VCaP (cell line): Measurements from ENCODE around the gene RALGPS2.

ENCODE experiments used
- H3K27ac ChIP-seq: fragments of 450-650 bp; 2 replicates; pipeline ENCODE4 v1.5.1; 2017
- TF ChIP-seq, protein P1 (sequence below): fragments of 450-650 bp; conservative IDR thresholded peaks from 2 replicates; pipeline ENCODE4 v1.5.1; 2017; ENCODE audit warnings: mild to moderate bottlenecking, moderate library complexity

The RALGPS2 gene

DNA sequence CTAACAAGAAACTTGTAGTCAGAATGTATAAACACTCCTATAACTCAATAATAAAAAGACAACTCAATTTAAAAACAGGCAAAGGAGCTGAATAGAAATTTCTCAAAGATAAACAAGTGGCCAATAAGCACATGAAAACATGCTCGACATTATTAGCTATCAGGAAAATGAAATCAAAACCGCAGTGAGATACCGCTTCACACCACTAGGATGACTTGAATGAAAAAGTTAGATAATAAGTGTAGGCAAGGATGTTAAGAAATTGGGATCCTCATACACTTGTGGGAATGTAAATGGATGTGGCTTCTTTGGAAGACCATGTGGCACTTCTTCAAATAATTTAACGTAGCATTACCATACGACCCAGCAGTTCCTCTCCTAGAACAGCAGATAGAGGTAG is 8.9 kb downstream of the RALGPS2 start:
- no peak overlapping the region for H3K27ac ChIP-seq
- TF ChIP-seq, protein P1, sequence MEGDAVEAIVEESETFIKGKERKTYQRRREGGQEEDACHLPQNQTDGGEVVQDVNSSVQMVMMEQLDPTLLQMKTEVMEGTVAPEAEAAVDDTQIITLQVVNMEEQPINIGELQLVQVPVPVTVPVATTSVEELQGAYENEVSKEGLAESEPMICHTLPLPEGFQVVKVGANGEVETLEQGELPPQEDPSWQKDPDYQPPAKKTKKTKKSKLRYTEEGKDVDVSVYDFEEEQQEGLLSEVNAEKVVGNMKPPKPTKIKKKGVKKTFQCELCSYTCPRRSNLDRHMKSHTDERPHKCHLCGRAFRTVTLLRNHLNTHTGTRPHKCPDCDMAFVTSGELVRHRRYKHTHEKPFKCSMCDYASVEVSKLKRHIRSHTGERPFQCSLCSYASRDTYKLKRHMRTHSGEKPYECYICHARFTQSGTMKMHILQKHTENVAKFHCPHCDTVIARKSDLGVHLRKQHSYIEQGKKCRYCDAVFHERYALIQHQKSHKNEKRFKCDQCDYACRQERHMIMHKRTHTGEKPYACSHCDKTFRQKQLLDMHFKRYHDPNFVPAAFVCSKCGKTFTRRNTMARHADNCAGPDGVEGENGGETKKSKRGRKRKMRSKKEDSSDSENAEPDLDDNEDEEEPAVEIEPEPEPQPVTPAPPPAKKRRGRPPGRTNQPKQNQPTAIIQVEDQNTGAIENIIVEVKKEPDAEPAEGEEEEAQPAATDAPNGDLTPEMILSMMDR: peak; percentile 22; the same call in 1 of the 2 replicates

DNA sequence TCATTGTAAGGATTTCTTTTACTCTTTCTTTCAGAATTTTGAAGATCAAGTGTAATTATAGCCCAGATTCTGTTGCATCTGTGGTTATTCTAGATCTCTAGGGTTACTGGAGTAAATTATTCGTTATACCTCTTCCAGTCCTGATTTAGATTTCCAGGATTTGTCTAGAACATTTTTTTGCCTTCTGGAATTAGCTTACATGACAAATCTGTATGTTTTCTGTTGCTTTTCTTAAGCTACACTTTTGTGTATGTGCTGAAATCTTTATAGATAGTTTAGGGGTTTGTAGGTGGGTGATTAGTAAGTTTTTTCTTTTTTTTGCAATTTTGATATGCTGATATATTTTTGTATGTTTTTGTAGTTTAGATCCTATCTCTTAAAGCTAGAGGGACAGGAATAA is 13.7 kb downstream of the RALGPS2 start:
- no peak overlapping the region for H3K27ac ChIP-seq
- TF ChIP-seq, protein P1: no peak

DNA sequence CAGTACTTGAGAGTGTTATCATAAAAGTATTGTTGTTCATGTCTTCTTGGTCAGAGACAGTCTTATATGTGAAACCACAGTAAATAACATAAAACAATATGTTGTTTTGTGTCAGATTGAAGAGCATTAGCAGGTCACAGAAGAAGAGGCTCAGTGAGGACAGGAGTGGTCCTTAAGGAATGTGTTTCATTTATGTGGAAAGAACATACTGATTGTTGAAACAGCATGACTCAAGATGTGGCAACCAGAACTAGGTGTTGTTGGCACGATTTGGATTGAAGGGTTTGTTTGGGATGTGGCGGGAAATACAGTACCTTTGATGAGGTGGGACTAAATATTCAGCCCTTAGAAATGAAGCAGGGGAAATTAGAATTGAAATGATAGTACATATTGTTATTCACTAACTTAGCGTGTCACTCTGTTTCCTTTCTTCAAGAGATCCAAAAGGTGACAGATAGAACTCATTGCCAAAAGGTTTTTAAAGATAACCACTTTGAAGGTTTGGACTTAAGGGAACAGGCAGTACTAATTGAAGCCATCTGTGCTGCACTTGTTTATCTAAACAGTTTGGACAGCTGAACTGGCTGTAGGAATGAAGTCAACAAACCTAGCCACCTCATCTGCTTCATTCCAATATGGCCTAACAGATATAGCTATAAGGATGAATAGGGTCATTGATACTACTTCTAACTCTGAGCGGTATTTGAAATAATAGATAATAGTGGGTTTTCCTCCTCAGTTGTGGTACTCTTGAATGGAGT is 14.4 kb downstream of the RALGPS2 start:
- TF ChIP-seq, protein P1: no peak
- H3K27ac ChIP-seq: no peak overlapping the region

DNA sequence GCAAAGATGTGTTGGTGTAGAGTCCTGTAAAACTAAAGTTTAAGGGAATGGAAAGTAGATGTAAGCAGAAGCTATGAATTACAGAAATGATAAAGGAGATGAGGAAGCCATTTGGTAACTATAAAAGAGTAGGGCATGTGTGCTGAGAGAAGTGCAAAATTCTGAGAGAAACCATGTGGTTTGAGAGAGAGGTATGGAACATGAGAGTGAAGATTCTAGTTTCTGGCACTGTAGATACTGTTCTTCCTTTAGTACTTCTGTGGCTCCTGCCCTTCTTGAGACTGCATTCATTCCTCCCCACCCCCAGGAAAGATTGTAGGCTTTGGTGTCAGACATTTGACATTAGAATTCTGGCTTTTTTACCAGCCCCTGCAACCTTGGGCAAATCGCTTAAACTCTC is 15.4 kb downstream of the RALGPS2 start:
- H3K27ac ChIP-seq: no peak overlapping the region
- TF ChIP-seq, protein P1: no peak

DNA sequence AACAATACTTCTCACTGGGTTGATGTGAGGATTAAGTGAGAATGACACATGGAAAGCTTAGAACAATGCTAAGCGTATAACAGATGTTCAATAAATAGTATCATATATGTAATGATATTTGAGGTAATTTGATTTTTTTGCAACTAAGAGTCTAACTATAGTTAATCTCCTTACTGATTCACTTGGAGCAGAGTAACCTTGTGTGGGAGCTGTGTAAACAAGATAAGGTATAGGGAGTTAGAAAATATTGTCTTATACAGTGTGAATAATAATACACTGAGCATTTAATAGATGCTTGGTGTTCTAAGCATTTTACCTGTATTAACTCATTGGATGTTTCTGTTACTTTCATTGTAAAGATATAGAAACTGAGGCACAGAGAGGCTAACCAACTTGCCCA is 15.9 kb downstream of the RALGPS2 start:
- TF ChIP-seq, protein P1: no peak

DNA sequence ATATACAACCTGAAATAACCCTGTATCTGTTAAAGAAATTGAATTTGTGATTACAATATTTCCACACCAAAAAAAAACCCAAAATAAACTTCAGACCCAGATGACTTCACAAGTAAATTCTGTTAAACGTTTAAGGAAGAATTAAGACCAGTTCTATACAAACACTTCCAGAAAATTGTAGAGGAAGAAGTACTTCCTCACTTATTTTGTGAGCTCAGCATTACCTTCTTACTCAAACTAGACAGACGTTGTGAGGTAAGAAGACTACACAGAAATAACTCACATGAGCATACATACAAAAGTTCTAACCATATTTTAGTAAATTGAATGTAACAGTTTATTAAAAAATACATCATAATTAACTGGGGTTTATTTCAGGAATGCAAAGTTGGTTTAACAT is 18.8 kb downstream of the RALGPS2 start:
- no peak overlapping the region for H3K27ac ChIP-seq
- TF ChIP-seq, protein P1: no peak

More for the DNA sequence above, 15.9 kb downstream of the RALGPS2 start:
- no peak overlapping the region for H3K27ac ChIP-seq

DNA sequence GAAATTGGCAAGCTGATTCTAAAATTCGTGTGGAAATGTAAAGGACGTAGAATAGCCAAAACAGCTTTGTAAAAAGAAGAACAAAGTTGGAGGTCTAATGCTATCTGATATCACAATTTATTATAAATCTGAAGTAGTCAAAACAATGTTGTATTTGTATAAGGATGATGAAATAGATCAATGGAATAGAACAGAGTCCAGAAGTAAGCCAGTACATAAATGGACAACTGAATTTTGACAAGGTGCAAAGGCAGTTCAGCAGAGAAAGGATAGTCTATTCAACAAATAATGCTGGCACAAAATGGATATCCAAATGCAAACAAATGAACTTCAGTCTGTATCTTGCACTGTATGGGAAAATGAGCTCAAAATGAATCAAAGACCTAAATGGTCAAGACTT is 20.2 kb downstream of the RALGPS2 start:
- no peak overlapping the region for H3K27ac ChIP-seq
- TF ChIP-seq, protein P1: no peak
